KMS-11 (cell line): ENCODE measurements around the gene NFAT5.
"Not testable (repeated sequence)": the region's sequence is repeated elsewhere in the genome, so short reads cannot be mapped to it uniquely, and the experiment has no call there.

Source experiments
- H2AFZ ChIP-seq: fragments of 200-600 bp; sonication (generic); 2 replicates; pipeline ENCODE4 v1.6.1; 2016; ENCODE audit warnings: antibody characterized with exemption, mixed run types, low read depth
- H3K27ac ChIP-seq: fragments of 200-600 bp; sonication (generic); 2 replicates; pipeline ENCODE4 v1.6.1; 2016; ENCODE audit warnings: mild to moderate bottlenecking, mixed run types
- H3K27me3 ChIP-seq: fragments of 200-600 bp; sonication (generic); 2 replicates; pipeline ENCODE4 v1.6.1; 2017; ENCODE audit warnings: mild to moderate bottlenecking, low read depth, mixed run types, moderate library complexity; ENCODE audit not compliant: insufficient read depth
- H3K36me3 ChIP-seq: fragments of 200-600 bp; sonication (generic); 2 replicates; pipeline ENCODE4 v1.6.1; 2017; ENCODE audit warnings: mild to moderate bottlenecking, mixed run types; ENCODE audit not compliant: insufficient read depth
- H3K4me1 ChIP-seq: fragments of 200-600 bp; sonication (generic); 2 replicates; pipeline ENCODE4 v1.6.1; 2016; ENCODE audit warnings: mild to moderate bottlenecking, low read depth, mixed run types; ENCODE audit not compliant: poor library complexity, severe bottlenecking
- H3K4me2 ChIP-seq: fragments of 200-600 bp; sonication (generic); 2 replicates; pipeline ENCODE4 v1.7.0; 2016; ENCODE audit warnings: mild to moderate bottlenecking, mixed run types
- H3K4me3 ChIP-seq: fragments of 200-600 bp; sonication (generic); IDR thresholded peaks from 2 replicates; pipeline ENCODE4 v1.6.1; 2017; ENCODE audit warnings: low read depth, low read length, mixed read lengths; ENCODE audit not compliant: insufficient read depth
- H3K79me2 ChIP-seq: fragments of 200-600 bp; sonication (generic); 2 replicates; pipeline ENCODE4 v1.6.1; 2016; ENCODE audit warnings: low read depth, mixed run types; ENCODE audit not compliant: insufficient read depth
- H3K9ac ChIP-seq: fragments of 200-600 bp; sonication (generic); 2 replicates; pipeline ENCODE4 v1.6.1; 2016; ENCODE audit warnings: mild to moderate bottlenecking, mixed run types
- H4K20me1 ChIP-seq: fragments of 200-600 bp; sonication (generic); 2 replicates; pipeline ENCODE4 v1.6.1; 2016; ENCODE audit warnings: mild to moderate bottlenecking, mixed run types; ENCODE audit not compliant: insufficient read depth
- TF ChIP-seq, protein P1 (sequence below): fragments of 200-600 bp; sonication (generic); conservative IDR thresholded peaks from 2 replicates; pipeline ENCODE4 v1.6.1; 2017; ENCODE audit warnings: low read depth, mild to moderate bottlenecking, antibody characterized with exemption, low read length, moderate library complexity, mixed read lengths

NFAT5 gene, protein sequence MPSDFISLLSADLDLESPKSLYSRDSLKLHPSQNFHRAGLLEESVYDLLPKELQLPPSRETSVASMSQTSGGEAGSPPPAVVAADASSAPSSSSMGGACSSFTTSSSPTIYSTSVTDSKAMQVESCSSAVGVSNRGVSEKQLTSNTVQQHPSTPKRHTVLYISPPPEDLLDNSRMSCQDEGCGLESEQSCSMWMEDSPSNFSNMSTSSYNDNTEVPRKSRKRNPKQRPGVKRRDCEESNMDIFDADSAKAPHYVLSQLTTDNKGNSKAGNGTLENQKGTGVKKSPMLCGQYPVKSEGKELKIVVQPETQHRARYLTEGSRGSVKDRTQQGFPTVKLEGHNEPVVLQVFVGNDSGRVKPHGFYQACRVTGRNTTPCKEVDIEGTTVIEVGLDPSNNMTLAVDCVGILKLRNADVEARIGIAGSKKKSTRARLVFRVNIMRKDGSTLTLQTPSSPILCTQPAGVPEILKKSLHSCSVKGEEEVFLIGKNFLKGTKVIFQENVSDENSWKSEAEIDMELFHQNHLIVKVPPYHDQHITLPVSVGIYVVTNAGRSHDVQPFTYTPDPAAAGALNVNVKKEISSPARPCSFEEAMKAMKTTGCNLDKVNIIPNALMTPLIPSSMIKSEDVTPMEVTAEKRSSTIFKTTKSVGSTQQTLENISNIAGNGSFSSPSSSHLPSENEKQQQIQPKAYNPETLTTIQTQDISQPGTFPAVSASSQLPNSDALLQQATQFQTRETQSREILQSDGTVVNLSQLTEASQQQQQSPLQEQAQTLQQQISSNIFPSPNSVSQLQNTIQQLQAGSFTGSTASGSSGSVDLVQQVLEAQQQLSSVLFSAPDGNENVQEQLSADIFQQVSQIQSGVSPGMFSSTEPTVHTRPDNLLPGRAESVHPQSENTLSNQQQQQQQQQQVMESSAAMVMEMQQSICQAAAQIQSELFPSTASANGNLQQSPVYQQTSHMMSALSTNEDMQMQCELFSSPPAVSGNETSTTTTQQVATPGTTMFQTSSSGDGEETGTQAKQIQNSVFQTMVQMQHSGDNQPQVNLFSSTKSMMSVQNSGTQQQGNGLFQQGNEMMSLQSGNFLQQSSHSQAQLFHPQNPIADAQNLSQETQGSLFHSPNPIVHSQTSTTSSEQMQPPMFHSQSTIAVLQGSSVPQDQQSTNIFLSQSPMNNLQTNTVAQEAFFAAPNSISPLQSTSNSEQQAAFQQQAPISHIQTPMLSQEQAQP (N-terminal part only)

DNA sequence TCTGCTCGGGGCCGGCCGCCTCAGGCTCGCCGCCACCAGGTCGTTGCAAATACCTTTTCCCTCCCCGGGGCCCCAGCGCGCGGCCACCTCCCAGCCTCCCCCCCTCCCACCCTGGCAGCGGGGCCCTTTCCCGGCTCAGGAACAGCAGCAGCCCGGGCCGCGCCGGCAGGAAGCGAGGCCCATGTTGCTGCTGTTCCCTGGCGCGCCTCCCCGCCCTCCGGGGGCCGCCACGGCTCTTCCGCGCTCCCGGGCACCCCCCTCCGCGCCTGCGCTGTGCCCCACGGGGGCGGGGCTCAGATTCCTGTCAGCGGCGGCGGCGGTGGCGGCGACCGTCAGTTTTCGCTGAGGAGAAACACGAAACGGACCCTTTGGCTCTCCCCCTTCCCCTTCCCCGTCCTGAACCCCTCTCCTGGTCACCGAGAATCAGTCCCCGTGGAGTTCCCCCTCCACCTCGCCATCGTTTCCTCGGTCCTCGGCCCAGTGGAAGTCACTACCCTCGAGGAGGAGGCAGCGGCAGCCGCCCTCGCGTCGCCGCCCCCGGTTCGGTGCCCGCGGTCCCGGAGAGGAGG lies at the start of gene NFAT5:
TSS of gene NFAT5 (plus strand) at position 296 of the 569 bp plus-strand sequence. CDS start 336 bp downstream, outside the sequence.
- H3K4me1 ChIP-seq: peaks cover 63% of the 10 kb centered on the region
- H3K27ac ChIP-seq: peak within 1 kb of the TSS; percentile 84
- peaks cover 41% of the 10 kb centered on the region for H3K79me2 ChIP-seq
- peak within 1 kb of the TSS; percentile 66 for H3K9ac ChIP-seq
- TF ChIP-seq, protein P1, sequence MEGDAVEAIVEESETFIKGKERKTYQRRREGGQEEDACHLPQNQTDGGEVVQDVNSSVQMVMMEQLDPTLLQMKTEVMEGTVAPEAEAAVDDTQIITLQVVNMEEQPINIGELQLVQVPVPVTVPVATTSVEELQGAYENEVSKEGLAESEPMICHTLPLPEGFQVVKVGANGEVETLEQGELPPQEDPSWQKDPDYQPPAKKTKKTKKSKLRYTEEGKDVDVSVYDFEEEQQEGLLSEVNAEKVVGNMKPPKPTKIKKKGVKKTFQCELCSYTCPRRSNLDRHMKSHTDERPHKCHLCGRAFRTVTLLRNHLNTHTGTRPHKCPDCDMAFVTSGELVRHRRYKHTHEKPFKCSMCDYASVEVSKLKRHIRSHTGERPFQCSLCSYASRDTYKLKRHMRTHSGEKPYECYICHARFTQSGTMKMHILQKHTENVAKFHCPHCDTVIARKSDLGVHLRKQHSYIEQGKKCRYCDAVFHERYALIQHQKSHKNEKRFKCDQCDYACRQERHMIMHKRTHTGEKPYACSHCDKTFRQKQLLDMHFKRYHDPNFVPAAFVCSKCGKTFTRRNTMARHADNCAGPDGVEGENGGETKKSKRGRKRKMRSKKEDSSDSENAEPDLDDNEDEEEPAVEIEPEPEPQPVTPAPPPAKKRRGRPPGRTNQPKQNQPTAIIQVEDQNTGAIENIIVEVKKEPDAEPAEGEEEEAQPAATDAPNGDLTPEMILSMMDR: no peak
- no peaks in the 10 kb centered on the region for H4K20me1 ChIP-seq
- H2AFZ ChIP-seq: peak within 1 kb of the TSS; percentile 80
- no peaks in the 10 kb centered on the region for H3K27me3 ChIP-seq
- H3K36me3 ChIP-seq: no peaks in the 10 kb centered on the region
- H3K4me3 ChIP-seq: no peak within 1 kb of the TSS
- peak within 1 kb of the TSS; percentile 84 for H3K4me2 ChIP-seq

DNA sequence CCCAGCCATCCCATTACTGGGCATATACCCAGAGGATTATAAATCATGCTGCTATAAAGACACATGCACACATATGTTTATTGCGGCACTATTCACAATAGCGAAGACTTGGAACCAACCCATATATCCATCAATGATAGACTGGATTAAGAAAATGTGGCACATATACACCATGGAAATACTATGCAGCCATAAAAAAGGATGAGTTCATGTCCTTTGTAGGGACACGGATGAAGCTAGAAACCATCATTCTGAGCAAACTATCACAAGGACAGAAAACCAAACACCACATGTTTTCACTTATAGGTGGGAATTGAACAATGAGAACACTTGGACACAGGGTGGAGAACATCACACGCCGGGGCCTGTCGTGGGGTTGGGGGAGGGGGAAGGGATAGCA lies 47.9 kb upstream of the NFAT5 start:
- not testable (repeated sequence) for H3K4me2 ChIP-seq, H3K36me3 ChIP-seq, H4K20me1 ChIP-seq, H3K9ac ChIP-seq, H3K27ac ChIP-seq, H3K79me2 ChIP-seq, H2AFZ ChIP-seq, H3K4me3 ChIP-seq, H3K27me3 ChIP-seq
- peaks cover 37% of the 10 kb centered on the region for H3K4me1 ChIP-seq

DNA sequence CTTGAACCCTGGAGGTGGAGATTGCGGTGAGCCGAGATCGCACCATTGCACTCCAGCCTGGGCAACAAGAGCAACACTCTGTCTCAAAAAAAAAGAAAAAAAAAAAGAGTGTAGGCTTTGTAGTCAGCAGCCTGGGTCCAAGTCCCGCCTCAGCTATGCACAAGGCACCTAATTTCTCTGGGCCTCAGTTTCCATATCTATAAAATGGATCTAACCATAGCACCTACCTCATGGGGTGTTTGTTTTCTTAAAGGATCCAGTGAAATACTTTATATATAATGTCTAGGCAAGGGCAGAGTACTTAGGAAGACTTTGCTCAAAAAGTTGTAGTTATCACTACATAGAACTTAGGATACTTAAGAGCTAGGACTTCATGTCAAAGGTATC lies 45.4 kb upstream of the NFAT5 start:
- Histone ChIP-seq H3K27me3 (no peaks in the 10 kb centered on the region), H4K20me1 (no peaks in the 10 kb centered on the region), H3K27ac (peak overlapping the region; percentile 73), H3K4me3 (no peak overlapping the region), H3K36me3 (no peaks in the 10 kb centered on the region), H3K79me2 (no peaks in the 10 kb centered on the region), H3K9ac (peak overlapping the region; percentile 35; the same call in 1 of the 2 replicates), H3K4me2 (peak overlapping the region; percentile 54), H3K4me1 (peaks cover 38% of the 10 kb centered on the region), H2AFZ (peak overlapping the region; percentile 75)
- TF ChIP-seq, protein P1: no peak

DNA sequence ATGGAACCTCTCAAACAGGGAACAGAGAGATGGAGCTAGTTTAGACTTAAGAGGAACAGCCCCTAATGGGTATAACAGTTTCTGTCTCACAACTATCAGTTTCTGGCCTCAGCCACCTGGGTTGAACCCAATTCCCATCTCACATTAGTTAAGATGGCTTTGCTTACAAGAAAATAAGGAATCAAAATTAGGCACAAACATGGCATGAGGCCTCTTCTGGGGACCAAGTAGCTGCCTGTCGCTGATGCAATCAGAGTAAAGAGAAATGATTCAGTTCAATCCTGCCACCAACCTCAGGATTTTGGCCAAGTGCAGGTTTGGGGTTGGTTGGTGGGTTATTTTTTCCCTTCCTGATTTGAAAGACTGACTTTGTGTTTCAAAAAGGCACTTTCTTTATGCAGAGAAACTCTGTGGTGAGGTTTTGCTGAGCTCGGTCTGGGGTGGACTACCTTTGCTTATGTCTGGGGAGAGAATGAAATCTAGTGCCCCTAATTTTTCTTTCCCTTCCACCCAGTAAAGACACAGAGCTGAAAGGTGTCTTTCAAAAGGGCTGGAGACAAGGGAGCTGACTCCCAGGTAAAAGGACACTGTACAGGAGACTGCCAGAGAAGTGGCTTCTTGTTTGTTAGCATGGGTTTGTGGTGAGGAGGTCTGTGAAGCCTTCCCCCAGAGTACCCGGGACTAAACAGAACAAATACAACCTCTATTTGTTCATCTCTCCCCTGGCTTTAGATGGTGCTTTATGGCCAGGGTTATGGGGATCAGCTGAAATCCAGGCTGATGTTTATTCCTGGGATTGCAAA lies 44.8 kb upstream of the NFAT5 start:
- Histone ChIP-seq H3K27me3 (no peaks in the 10 kb centered on the region), H3K4me2 (peak overlapping the region; percentile 54), H3K4me3 (no peak overlapping the region), H3K36me3 (no peaks in the 10 kb centered on the region), H3K4me1 (peaks cover 38% of the 10 kb centered on the region), H4K20me1 (no peaks in the 10 kb centered on the region), H3K9ac (peak overlapping the region; percentile 35; the same call in 1 of the 2 replicates), H3K79me2 (no peaks in the 10 kb centered on the region), H2AFZ (peak overlapping the region; percentile 75), H3K27ac (peak overlapping the region; percentile 73)
- TF ChIP-seq, protein P1: no peak
